ENCODE results near the gene PLEKHM3.

PLEKHM3 gene

DNA sequence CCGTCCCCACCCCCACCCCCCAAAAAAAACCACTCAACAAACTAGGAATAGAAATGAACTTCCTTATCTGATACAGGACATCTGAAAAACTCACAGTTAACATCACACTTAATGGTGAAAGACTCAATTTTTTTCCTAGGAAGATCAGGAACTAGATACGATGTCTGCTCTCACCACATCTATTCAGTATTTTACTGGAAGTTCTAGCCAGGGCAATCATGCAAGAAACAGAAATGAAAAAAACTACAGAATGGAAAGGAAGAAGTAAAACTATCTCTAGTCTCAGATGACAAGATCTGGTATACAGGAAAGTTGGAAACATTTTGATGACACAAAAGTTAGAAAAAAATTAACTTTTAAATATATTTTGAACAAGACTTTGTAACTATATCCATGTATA, 141.2 kb downstream of the PLEKHM3 start:
- no peak for DNase-seq (ENCODE audit: low read depth in 2 of 2)
- TF ChIP-seq, protein P1, sequence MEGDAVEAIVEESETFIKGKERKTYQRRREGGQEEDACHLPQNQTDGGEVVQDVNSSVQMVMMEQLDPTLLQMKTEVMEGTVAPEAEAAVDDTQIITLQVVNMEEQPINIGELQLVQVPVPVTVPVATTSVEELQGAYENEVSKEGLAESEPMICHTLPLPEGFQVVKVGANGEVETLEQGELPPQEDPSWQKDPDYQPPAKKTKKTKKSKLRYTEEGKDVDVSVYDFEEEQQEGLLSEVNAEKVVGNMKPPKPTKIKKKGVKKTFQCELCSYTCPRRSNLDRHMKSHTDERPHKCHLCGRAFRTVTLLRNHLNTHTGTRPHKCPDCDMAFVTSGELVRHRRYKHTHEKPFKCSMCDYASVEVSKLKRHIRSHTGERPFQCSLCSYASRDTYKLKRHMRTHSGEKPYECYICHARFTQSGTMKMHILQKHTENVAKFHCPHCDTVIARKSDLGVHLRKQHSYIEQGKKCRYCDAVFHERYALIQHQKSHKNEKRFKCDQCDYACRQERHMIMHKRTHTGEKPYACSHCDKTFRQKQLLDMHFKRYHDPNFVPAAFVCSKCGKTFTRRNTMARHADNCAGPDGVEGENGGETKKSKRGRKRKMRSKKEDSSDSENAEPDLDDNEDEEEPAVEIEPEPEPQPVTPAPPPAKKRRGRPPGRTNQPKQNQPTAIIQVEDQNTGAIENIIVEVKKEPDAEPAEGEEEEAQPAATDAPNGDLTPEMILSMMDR (IDR thresholded peaks at IDR 0.05; ENCODE audit: low read depth, low read length), result no peak
- H3K4me3 ChIP-seq (replicated peaks in 1 of 2; ENCODE audit: low read depth in 2 of 2, low read length in 2 of 2), result no peak overlapping the region

DNA sequence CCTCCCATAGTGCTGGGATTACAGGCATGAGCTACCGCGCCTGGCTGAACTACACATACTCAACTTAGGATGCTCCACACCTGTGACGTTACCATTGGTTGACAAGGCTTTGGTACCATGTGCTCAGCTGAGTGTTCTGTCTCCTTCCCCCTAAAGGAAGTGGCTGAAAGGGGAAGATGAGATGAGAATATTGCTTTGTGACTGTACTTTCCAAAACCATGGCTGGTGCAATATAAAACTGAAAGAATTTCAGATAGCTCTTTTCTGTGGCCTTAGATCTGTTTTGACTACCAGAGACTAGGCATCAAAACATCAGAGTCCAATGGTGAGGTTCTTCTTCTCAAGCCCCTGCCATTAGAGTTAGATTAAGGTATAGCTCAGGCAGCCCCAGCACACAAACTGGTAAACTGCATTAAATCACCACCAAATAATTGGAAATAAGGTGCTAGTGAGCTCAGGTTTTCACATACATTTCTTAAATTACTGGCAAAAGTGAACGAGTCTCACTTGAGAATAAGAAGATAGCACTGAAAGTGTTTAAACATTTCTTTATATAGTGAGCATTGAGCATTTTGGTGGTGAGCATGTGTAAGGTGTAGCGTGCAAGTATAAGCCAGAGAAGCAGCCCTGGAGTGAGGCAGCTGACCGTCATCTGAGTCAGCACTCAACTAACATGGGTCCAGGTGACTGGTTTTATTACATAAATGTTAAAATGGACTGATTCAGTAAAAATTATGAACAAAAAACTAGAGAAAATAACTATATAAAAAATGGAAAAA, 142.1 kb downstream of the PLEKHM3 start:
- DNase-seq (ENCODE audit: low read depth in 2 of 2), result no peak
- TF ChIP-seq, protein P1 (IDR thresholded peaks at IDR 0.05; ENCODE audit: low read depth, low read length), result no peak
- H3K4me3 ChIP-seq (replicated peaks in 1 of 2; ENCODE audit: low read depth in 2 of 2, low read length in 2 of 2), result no peak overlapping the region

DNA sequence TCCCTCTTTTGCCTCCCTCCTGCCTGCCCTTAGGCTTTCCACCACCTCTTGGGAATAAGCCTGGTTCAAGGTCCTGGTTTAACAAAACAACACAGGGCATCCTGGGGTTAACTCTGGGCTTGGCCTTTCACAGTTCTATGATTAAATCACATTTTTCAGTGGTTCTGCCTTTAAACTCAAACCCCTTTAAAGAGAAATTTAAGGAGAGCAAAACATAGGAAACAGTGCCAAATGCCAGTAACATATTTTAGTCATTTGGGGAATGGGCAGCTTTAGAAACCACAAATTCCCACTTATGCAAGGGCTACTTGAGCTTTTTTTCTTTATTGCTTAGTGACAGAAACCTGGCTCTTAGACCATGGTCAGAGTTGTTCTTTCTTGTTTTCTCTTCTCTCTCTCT, 143.4 kb downstream of the PLEKHM3 start:
- TF ChIP-seq, protein P1 (IDR thresholded peaks at IDR 0.05; ENCODE audit: low read depth, low read length), result no peak
- peak in 1 of 2 donors; percentile 45 for DNase-seq (ENCODE audit: low read depth in 2 of 2)
- no peak overlapping the region for H3K4me3 ChIP-seq (replicated peaks in 1 of 2; ENCODE audit: low read depth in 2 of 2, low read length in 2 of 2)

DNA sequence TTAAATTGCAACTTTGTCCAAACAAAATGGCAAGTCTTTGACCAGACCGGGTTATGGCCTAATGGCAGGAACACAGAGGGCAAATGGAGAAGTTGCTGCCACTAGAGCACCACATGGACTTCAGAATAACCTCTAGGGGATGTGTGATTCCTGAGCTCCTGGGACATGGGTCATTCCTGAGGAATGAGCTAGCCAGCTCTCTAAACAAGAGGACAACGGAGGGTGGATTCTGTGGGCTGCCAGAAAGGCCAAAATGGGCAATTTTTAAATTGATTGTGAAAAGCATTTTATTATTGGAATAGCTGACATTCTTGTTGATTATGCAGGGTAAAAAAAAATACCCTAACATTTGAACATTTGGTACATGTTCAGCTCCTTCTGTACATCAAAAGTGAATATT, 145.8 kb downstream of the PLEKHM3 start:
- DNase-seq (ENCODE audit: low read depth in 2 of 2), result peak in 1 of 2 donors; percentile 47
- no peak overlapping the region for H3K4me3 ChIP-seq (replicated peaks in 1 of 2; ENCODE audit: low read depth in 2 of 2, low read length in 2 of 2)
- TF ChIP-seq, protein P1 (IDR thresholded peaks at IDR 0.05; ENCODE audit: low read depth, low read length), result no peak

DNA sequence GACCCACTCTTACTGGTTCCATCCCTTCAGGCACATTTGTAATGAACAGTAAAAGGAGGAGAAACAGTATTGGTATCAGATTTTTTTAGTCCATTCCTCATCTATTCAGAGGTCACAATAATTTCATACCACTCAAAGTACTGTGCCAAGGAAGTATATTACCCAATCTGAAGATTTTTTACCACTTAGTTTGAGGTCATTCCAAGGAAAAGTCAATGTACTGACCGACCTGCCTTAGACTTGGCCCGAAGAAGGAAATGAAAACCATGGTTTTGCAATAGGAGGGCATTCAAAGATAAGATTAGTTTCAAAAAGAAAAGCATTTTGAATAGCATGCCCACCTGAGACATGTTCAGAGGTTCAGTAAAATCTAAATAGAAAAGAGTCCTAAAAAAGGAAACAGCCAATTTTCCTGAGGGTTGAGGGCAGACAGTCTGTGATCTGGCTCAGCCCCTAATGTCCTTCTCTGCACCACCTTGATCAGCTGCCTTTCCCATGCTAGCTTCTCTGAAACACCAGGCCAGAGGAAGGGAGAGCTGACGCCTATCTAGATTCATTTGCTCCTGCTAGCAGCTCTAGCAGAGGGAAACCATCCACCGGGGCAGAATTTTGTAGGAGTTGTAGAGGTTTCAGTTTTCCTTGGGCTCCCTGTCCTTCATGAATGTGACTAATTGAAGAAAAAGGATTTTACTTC, 148.3 kb downstream of the PLEKHM3 start:
- TF ChIP-seq, protein P1 (IDR thresholded peaks at IDR 0.05; ENCODE audit: low read depth, low read length), result no peak
- peak in 1 of 2 donors; percentile 43 for DNase-seq (ENCODE audit: low read depth in 2 of 2)
- H3K4me3 ChIP-seq (replicated peaks in 1 of 2; ENCODE audit: low read depth in 2 of 2, low read length in 2 of 2), result no peak overlapping the region

DNA sequence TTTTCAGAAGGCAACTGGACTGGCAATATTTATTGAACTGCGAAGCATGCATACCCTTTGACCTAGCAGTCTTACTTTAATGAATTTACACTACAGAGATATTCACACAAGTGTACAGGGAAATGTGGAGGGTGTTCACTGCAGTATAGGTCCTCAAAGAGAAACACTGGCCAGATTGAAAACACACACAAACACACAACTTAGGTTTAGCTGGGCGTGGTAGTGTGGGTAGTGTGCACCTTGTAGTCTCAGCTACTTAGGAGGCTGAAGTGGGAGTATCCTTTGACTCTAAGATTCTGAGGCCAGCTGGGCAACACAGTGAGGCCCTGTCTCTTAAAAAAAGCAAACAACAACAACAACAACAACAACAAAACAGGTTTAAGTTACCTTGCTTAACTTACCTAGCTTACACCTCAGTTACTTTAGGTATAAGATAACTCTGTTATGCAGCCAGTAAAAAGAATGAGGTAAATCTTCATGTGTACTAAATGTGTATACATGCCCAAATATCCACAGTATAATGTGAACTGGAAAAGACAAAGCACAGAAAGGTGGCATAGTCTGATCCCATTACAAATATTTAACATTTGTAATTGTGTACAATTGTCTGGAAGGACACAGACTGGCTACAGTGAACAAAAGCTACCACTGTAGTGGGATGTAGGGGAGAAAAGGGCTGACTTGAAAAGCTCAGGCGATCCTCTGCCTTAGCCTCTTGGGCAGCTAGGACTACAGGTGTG, 149.7 kb downstream of the PLEKHM3 start:
- H3K4me3 ChIP-seq (replicated peaks in 1 of 2; ENCODE audit: low read depth in 2 of 2, low read length in 2 of 2), result no peak overlapping the region
- TF ChIP-seq, protein P1 (IDR thresholded peaks at IDR 0.05; ENCODE audit: low read depth, low read length), result no peak
- no peak for DNase-seq (ENCODE audit: low read depth in 2 of 2)
